HG02943 (cell line): ENCODE results near the gene MT1E.
"Not testable (repeated sequence)": the region's sequence is repeated elsewhere in the genome, so short reads cannot be mapped to it uniquely, and the experiment has no call there.

Experiments
- ATAC-seq: cut with Tn5 transposase; IDR thresholded peaks from one replicate; pipeline ENCODE4 v1.9.1; 2021; ENCODE audit warnings: mild to moderate bottlenecking, low read depth, moderate library complexity; ENCODE audit not compliant: unreplicated experiment

MT1E gene

DNA sequence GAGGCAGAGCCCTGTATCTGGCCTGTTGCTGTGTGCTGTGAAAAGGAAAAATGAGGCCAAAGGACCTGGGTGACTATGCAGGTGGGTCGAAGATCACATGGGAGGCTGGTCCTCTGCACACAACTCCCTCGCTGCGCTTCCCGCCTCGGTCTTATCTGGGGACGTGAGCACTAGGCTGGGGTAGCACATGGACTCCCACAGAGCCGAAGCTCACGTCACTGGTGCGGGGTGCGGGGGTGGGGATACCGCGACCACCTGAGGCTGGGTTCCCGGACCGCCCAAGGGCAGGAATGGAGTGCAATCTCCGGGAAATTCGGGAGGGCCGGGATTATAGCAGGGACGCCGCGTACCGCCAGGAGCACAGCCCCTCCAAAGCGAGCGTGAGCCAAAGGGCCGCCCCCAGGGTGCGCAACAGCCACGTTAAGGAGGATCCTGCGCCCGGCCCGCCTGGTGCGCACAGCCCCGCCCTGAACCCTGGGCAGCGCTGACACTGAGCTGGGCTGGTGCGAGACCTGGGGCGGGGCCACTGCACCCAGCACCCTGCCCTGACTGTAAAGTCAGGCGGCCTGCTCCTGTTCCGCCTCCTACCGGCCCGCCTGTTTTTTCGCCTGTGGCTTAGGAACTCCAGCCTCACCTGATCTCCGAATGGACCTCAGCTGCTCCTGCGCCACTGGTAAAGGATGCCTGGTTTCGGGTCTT is 17.6 kb downstream of the MT1E start:
- ATAC-seq, result no peak

DNA sequence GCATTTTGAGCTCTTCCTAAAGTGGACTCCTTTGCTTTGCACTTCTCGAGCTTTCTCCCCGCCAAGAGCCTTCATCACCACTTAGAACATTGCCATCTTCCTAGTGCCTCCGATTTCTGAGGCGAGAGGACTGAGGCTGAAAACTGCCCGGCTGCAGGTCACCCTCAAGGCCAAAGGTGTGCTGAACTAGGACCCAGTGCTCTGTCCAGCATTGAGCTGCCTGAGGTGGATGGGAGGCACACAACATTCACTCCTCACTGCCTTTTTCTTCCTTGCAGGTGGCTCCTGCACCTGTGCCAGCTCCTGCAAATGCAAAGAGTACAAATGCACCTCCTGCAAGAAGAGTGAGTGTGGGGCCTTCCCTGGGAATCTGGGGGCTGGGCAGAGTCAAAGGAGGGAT is 18.3 kb downstream of the MT1E start:
- ATAC-seq, result no peak

DNA sequence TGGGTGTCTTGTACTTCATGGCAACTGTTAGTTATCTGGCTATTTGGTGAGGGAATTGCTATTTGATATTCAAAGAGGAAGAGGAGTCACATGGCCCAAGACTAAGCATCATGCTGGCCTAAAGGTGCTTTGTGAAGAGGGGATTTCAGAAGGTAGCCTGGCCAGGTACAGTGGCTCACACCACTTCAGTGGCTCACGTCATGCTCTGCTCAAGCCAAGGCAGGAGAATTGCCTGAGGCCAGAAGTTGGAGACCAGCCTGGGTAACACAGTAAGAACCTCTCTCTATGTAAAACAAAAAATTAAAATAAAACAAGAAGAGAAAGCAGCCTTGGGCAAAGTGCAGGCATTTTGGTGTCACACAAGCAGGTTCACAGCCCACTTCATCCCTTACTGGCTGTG is 19.7 kb downstream of the MT1E start:
- ATAC-seq, result no peak

DNA sequence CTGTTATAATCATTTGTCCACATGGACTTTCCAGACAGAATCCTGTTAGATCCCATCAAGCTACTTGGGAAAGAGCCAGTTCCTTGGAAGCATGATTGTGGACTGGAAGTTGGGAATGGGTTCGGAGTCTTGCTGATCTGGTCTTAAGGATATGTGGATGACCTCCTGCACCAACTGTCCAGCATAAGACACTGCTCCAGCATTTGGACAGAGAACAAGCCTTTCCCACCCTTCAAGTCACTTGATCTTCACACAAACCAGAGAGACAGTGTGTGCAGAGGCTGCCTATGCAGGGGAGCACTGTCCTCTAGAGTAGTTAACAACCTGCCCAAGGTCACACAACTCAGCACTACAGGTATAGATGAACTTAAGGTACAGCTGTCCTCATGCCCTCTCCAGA is 20.3 kb downstream of the MT1E start:
- no peak for ATAC-seq

DNA sequence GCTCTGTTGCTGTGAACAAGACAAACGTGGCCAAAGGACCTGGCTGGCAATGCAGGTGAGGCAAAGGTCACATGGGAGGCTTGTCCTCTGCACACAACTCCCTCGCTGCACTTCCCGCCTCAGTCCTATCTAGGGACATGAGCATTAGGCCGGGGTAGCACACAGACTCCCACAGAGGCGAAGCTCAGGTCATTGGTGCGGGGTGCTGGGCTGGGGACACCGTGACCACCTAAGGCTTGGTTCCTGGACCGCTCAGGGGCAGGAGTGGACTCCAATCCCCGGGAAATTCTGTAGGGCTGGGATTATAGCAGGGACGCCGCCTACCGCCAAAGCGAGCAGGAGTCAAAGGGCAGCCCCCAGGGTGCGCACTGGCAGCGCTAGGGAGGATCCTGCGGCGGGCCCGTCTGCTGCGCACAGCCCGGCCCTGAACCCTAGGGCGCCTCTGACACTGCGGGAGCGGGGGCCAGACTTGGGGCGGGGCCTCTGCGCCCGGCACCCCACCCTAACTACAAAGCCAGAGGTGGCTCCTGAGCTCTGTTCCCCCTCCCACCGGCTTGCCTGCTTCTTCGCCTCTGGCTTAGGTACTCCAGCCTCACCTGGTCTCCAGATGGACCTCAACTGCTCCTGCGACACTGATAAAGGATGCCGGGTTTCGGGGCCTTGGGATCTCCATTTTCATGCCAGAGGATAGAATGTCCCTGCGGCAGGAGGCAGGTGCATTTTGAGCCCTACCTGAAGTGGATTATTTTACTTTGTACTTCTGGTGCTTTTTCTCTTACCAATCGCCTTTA is 22.3 kb downstream of the MT1E start:
- ATAC-seq, result no peak

DNA sequence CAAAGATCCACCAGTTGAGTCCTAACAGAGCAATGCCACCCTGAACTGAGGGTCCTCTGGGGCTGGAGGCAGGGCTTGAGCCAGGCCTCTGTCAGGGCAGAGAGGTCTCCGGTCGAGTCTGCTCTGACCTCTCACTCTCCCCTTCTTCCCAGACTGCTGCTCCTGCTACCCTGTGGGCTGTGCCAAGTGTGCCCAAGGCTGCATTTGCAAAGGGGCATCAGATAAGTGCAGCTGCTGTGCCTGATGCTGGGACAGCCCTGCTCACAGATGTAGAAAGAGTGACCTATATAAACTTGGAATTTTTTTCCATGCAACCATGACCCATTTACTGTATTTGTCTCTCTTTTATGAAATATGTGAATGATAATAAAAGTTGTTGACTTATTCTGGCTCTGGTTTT is 23.7 kb downstream of the MT1E start:
- no peak for ATAC-seq

DNA sequence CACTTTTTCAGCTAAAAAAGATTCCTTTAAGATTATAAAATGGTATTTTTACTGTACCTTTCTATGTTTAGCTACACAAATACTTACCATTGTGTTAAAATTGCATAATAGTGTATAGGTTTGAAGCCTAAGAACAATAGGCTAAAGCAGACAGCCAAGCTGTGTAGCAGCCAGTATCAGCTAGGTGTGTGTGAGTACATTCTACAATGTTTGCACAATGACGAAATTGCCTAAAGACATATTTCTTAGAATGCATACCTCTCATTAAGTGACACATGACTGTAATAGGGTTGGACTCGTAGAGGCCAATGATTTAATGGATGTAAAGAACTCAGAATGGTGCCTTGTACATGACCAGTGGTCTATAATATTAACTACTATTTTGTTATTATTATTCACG is 24.2 kb downstream of the MT1E start:
- no peak for ATAC-seq

DNA sequence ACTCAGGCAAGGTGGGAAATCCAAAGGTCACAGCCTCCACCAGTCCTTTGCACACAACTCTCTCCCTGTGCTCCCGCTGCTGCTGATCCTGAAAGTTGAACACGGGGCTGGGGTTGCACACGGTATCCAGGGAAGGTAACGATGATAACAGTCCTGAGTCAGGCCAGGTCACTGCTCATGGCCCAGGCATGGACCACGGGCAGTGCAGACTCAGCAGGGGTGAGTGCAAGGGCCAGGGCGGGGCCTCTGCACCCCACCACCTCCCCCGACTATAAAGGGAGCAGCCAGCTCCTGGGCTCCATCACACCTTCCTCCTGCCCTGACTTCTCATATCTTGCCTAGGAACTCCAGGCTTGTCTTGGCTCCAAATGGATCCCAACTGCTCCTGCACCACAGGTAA is 26.0 kb downstream of the MT1E start, which contains the start of gene MT1B:
Gene MT1B, plus strand, starts transcription at position 301 of the 400 bp plus-strand sequence. Its CDS starts 68 bp downstream, at position 369.
- no peak for ATAC-seq

DNA sequence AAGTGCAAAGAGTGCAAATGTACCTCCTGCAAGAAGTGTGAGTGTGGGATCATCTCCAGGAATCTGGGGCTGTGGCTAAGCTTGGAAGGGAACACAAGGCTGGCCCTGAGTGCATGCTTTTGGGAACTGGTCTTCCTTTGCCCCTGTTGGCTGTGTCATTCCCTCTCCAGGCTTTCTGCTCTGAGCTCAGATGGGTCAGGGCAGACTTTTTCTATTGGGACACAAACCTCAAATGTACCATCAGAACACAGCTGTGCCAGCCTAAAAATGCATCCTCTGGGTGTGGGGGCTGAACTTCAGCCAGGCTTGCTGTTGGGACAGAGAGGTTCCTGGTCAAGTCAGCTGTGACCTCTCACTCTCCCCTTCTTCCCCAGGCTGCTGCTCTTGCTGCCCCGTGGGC is 27.0 kb downstream of the MT1E start:
- ATAC-seq, result no peak

DNA sequence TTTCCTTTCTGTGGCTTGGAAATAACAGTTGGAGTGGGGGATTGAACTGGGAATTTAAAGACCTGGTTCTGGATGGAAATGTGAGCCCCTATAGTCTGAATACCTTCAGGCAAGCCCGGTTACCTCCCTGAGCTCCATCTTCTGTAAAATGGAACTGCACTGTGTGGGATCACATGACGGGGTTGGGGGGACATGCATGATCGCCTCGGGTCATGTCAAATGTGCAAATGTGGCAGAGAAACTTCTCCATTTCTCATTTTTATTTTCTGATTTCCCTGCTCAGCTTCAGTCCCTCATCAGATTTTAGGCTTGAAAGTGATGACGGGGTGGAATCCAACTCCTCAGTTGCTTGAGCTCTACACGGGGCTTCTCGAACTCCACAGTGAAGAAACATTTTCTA is 27.6 kb downstream of the MT1E start:
- ATAC-seq, result no peak

DNA sequence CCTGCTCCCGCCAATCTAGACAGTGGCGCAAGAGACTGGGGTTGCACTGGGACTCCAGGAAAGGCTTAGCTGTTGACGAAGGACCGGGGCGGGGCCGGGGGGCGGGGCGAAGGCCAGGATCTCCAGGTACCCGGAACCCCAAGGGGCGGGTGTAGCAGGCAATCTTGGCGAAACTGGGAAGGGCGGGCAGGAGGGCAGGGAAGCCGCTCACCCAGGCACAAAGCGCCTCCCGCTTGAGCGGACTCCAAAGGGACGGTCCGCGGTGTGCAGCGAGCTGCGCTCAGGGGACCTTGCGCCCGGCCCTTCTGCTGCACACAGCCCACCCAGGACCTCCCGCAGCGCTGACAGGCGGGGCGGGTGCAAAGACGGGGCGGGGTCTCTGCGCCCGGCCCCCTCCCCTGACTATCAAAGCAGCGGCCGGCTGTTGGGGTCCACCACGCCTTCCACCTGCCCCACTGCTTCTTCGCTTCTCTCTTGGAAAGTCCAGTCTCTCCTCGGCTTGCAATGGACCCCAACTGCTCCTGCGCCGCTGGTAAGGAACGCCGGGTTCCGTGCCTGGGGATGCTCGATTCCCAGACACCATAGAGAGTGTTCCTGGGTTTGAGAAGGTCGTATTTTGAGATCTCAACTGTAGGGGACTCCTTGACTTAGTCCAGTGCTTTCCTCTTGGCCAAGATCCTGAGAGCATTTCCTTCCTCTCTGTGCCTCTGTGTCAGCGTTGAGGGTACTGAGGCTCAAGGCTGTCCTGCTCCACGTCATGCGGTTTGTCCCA is 32.2 kb downstream of the MT1E start, which contains the start of gene MT1F:
Gene MT1F, plus strand, starts transcription at position 405 of the 772 bp plus-strand sequence. Its CDS starts 100 bp downstream, at position 505.
- ATAC-seq, result no peak

DNA sequence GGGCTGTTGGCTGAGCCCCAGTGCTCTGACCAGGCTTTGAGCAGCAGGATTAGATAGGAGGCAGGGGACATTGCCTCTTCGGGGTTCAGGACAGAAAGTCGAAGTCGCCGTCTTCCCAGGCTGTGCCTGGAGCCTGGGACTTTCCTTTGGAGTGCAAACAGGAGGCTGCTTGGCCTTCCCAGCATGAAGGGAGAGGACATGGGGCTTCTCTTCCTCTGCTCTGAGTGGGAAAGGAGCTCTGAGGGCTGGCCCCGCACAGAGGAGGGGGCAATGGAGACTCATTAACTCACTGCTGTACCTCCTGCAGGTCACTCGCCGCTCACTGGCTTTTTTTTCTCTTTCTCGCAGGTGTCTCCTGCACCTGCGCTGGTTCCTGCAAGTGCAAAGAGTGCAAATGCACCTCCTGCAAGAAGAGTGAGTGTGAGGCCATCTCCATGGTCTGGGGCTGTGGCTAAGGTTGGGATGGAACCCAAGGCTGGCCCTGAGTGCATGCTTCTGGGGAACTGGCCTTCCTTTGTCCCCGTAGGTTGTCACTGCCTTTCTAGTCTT is 32.8 kb downstream of the MT1E start:
- ATAC-seq, result no peak

DNA sequence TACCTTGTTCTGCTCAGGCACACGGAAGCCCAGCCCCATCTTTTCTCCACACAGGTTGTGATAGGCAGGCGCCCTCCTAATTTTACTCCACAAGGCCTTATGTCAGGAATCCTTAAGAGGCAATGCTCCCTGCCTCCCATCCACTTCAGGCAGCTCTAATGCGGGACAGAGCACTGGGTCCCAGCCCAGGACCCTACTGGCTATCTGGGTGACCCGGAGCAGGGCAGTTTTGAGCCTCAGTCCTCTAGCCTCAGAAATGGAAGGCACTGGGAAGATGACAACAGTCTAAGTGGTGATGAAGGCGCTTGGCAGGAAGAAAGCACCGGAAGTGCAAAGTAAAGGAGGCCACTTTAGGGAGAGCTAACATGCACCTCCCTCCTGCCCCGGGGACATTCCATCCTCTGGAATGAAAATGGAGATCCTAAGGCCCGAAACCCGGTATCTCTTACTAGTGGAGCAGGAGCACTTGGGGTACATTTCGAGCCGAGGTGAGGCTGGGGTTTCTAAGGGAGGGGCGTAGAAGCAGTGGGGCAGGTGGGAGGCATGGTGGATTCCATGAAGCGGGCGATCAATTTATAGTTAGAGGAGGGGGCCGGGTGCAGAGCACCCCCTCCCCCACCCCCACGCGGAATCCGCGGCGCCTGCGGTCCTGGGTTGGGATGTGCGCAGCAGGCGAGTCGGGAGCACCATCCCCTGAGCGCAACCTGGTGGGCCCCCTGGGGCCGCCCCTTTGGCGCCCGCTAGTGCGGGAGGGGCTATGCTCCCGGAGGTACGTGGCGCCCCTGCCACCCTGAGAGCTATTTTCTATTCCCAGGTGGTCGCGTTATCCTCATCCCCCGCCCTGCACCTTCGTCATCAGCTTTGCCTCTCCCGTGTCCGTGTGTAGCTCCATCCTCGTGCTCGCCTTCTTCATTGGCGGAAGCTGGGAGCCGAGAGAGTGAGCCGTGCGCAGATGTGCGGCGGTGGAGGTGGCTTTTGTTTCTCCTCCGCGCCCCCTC is 37.1 kb downstream of the MT1E start:
- ATAC-seq, result no peak

DNA sequence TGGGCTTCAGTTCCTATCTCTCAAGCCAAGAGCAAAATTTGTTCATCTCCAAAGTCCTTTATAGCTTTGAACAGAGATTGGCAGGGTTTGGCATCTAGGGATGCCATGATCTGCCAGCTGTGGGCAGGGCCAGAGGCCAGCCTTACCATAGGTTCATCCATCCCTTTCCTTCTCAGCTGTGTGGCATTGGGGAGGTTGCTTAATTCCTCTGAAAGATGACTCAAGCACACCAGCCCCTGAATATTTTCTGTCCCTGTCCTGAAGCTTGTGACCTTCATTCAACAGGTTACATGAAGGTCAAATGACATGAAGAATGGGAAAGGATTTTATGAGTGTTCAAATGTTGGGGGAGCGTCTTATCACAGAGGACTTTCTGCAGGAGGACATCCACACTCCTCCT is 38.9 kb downstream of the MT1E start:
- ATAC-seq, result no peak

DNA sequence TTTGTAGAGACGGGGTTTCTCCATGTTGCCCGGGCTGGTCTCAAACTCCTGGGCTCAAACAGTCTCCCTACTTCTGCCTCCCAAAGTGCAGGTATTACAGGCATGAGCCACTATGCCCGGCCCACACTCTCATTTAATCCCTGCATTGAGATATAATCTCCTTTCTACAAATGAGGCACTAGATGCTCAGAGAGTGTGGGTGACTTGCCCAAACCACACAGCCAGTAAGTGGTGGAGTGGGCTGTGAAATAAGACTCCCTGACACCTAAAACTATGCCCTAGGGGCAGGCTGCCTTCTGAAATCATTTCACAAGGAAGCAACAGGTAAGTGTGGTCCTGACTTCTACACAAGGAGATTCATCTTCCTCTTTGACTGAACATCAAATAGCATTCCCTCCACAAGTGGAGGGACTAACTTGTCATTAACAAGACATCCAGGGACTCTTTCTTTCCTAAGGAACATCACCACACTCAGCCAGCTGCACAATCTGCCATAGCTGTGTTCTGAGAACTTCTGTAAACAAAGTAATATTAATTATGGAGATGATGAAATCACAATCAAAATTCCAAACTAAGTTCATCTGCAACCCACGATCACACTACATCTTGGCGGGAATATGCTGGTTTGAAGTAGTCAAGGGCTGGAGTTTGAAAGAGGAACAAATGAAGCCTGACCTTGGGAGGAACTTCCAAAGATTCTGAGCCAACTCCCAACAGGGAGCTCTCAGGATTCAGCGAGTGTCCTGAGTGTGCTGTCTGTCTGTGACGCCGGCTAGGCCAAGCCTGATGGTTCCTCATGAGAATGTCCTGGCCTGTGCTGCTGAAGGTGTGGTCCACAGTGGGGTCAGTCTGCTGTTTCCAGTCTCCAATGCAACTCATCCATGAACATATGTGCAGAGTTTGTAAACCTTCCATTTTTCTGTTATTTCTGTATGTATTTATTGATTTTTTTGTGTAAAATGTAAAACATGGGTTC is 40.0 kb downstream of the MT1E start:
- not testable (repeated sequence) for ATAC-seq

DNA sequence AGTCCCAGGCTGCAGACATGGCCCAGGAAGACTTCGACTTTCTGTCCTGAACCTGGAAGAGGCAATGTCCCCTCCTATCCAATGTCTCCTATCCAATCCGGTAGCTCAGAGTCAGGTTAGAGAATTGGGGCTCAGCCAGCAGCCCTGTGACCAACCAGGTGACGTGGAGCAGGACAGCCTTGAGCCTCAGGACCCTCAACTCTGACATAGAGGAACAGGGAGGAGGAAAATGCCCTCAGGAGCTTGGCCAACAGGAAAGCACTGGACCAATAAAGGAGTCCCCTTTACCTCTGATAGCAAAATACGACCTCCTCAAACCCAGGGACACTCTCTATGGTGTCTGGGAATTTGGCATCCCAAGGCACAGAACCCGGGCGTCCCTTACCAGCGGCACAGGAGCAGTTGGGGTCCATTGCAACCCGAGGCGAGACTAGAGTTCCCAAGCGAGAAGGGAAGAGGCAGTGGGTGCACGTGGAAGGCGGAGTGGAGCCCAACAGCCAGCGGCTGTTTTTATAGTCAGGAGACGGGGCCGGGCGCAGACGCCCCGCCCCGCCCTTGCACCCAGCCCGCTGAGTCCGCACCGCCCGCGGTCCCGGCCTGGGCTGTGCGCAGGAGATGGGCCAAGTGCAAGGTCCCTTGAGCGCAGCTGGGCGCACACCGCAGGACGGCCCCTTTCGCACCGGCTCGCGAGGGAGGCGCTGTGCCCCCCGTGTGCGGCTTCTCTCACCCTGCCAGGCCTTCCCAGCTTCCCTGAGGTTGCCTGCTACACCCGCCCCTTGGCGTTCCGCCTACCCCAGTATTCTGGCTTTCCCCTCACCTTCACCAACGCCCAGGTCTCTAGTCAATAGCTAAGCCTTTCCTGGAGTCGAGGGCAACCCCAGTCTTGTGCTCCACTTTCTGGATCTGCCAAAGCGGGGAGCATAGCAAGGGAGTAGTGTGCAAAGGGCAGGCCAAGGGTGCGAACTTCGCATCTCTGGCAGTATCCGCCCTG is 42.3 kb downstream of the MT1E start, which contains the start of gene MT1G:
Gene MT1G, minus strand, starts transcription at position 485 of the 991 bp plus-strand sequence. Its CDS starts 72 bp downstream, at position 413.
- no peak for ATAC-seq
